ENCODE data around the gene HSD17B3. TPM values are rescaled to one million over a fixed set of nuclear protein-coding genes. Genes with fewer than 3 reads are reported as not detected.

HSD17B3 gene
- total RNA-seq, 4 donors from 2014 or later: 3.2 TPM; not detected in 3

GRCh38 chr9:96343515-96344360, 41.8 kb upstream of the HSD17B3 start:
- Histone ChIP-seq H3K36me3 (no peaks in the 10 kb centered on the region), H3K27ac (peak overlapping the region; percentile 40 to 57), H3K27me3 (no peaks in the 10 kb centered on the region), H3K4me3 (no peak overlapping the region), H3K4me1 (peaks cover 0 to 7% of the 10 kb centered on the region in 2 donors), H3K9me3 (no peaks in the 10 kb centered on the region)
- DNase-seq: no peak
- intact Hi-C loops (cut with DNase I; ENCODE audit: low total_unique reads): no loop called here
- no peak for TF ChIP-seq POLR2A (IDR thresholded peaks at IDR 0.05)
- TF ChIP-seq, protein P1, sequence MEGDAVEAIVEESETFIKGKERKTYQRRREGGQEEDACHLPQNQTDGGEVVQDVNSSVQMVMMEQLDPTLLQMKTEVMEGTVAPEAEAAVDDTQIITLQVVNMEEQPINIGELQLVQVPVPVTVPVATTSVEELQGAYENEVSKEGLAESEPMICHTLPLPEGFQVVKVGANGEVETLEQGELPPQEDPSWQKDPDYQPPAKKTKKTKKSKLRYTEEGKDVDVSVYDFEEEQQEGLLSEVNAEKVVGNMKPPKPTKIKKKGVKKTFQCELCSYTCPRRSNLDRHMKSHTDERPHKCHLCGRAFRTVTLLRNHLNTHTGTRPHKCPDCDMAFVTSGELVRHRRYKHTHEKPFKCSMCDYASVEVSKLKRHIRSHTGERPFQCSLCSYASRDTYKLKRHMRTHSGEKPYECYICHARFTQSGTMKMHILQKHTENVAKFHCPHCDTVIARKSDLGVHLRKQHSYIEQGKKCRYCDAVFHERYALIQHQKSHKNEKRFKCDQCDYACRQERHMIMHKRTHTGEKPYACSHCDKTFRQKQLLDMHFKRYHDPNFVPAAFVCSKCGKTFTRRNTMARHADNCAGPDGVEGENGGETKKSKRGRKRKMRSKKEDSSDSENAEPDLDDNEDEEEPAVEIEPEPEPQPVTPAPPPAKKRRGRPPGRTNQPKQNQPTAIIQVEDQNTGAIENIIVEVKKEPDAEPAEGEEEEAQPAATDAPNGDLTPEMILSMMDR (IDR thresholded peaks at IDR 0.05): no peak

GRCh38 chr9:96342571-96343245, 40.7 kb upstream of the HSD17B3 start:
- intact Hi-C loops (cut with DNase I; ENCODE audit: low total_unique reads): no loop called here
- DNase-seq: no peak
- no peak overlapping the region for H3K4me3 ChIP-seq
- no peaks in the 10 kb centered on the region for H3K36me3 ChIP-seq
- TF ChIP-seq, protein P1 (IDR thresholded peaks at IDR 0.05): no peak
- TF ChIP-seq POLR2A (IDR thresholded peaks at IDR 0.05): no peak
- H3K27ac ChIP-seq: peak overlapping the region; percentile 40 to 57
- H3K9me3 ChIP-seq: no peaks in the 10 kb centered on the region
- H3K4me1 ChIP-seq: peaks cover 0 to 7% of the 10 kb centered on the region in 2 donors
- H3K27me3 ChIP-seq: no peaks in the 10 kb centered on the region

DNA sequence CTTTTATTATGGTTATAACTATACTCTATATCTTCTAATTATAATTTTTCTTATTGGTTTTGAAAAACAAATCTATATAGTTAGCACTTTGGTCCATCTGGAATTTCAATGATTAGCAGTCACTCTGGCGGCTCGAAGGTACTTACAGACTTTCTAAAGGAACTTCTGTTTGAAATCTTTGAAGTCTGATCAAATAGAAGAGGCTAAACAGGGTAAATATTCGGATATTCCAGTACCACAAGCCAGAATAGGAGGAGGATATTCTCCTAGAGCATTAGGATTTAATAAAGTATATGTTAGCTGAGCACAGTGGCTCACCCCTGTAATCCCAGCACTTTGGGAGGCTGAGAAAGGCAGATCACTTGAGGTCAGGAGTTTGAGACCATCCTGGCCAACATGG, 38.7 kb upstream of the HSD17B3 start:
- Histone ChIP-seq H3K4me1 (peaks cover 0 to 7% of the 10 kb centered on the region in 2 donors), H3K36me3 (no peaks in the 10 kb centered on the region), H3K27me3 (no peaks in the 10 kb centered on the region), H3K27ac (no peak overlapping the region), H3K9me3 (no peaks in the 10 kb centered on the region), H3K4me3 (no peak overlapping the region)
- intact Hi-C loops (cut with DNase I; ENCODE audit: low total_unique reads): no loop called here
- no peak for DNase-seq
- no peak for TF ChIP-seq POLR2A (IDR thresholded peaks at IDR 0.05)
- TF ChIP-seq, protein P1 (IDR thresholded peaks at IDR 0.05): no peak

DNA sequence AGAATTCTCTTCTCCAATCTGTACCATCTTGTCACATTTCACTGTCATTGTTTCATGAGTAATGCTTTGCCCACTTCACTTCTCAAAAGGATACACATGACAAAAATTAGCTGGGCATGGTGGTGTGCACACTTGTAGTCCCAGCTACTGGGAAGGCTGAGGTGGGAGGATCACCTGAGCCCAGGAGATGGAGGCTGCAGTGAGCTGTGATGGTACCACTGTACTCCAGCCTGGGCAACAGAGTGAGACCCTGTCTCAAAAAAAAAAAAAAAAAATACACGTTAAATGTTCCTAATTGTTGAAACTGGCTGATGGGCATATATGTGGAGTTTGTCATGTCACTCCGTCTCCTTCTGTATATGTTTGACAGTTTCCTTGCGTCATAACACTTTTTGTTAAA, 36.3 kb upstream of the HSD17B3 start:
- Histone ChIP-seq H3K27ac (no peak overlapping the region), H3K9me3 (no peaks in the 10 kb centered on the region), H3K36me3 (no peaks in the 10 kb centered on the region), H3K4me1 (no peaks in the 10 kb centered on the region), H3K4me3 (no peak overlapping the region), H3K27me3 (no peaks in the 10 kb centered on the region)
- DNase-seq: no peak
- TF ChIP-seq POLR2A (IDR thresholded peaks at IDR 0.05): no peak
- TF ChIP-seq, protein P1 (IDR thresholded peaks at IDR 0.05): no peak
- intact Hi-C loops (cut with DNase I; ENCODE audit: low total_unique reads): no loop called here

GRCh38 chr9:96333958-96334357, 32.0 kb upstream of the HSD17B3 start:
- Histone ChIP-seq H3K36me3 (no peaks in the 10 kb centered on the region), H3K4me1 (no peaks in the 10 kb centered on the region), H3K9me3 (no peaks in the 10 kb centered on the region), H3K4me3 (no peak overlapping the region), H3K27ac (no peak overlapping the region), H3K27me3 (no peaks in the 10 kb centered on the region)
- no peak for DNase-seq
- TF ChIP-seq, protein P1 (IDR thresholded peaks at IDR 0.05): no peak
- no peak for TF ChIP-seq POLR2A (IDR thresholded peaks at IDR 0.05)
- intact Hi-C loops (cut with DNase I; ENCODE audit: low total_unique reads): no loop called here

Data from uterus (tissue), 4 donors.